DND-41 (cell line): ENCODE data around the gene NTF4.

Source experiments
- CTCF ChIP-seq: IDR thresholded peaks from 2 replicates; pipeline ENCODE4 v1.5.1; 2012; ENCODE audit warnings: borderline replicate concordance, low read length, moderate library complexity, mild to moderate bottlenecking; ENCODE audit not compliant: poor library complexity, severe bottlenecking; ENCODE audit errors: extremely low read depth
- EZH2 ChIP-seq: IDR thresholded peaks from 3 replicates; pipeline ENCODE4 v1.6.1; 2012; ENCODE audit warnings: borderline replicate concordance, low read depth, mild to moderate bottlenecking, moderate library complexity, low read length, inconsistent platforms; ENCODE audit not compliant: severe bottlenecking

GRCh38 chr19:49067554-49067953 is 2.9 kb upstream of the NTF4 start:
- TF ChIP-seq CTCF (no peak), EZH2 (no peak)
